ENCODE measurements around the gene ZNF587B.
A peak's percentile ranks its signal among the peaks of the same experiment; 100 is the strongest.
"Not testable (repeated sequence)": the region's sequence is repeated elsewhere in the genome, so short reads cannot be mapped to it uniquely, and the experiment has no call there.

ZNF587B gene

GRCh38 chr19:57810410-57811295 lies 19.4 kb upstream of the ZNF587B start:
- not testable (repeated sequence) for H3K4me3 ChIP-seq (ENCODE audit: low read depth, low read length); H3K9me3 ChIP-seq (ENCODE audit: control insufficient read depth, insufficient read depth, low read length); H3K27me3 ChIP-seq (ENCODE audit: control insufficient read depth, insufficient read depth, low read length); H3K4me1 ChIP-seq (ENCODE audit: control insufficient read depth, insufficient read depth, low read length); H3K9ac ChIP-seq (ENCODE audit: low read depth, low read length)
- peaks cover 28% of the 10 kb centered on the region for H3K36me3 ChIP-seq (ENCODE audit: control insufficient read depth, insufficient read depth, low read length)

GRCh38 chr19:57812226-57812625 lies 17.9 kb upstream of the ZNF587B start:
- Histone ChIP-seq H3K27me3 (ENCODE audit: control insufficient read depth, insufficient read depth, low read length) (no peaks in the 10 kb centered on the region), H3K9ac (ENCODE audit: low read depth, low read length) (no peak overlapping the region), H3K36me3 (ENCODE audit: control insufficient read depth, insufficient read depth, low read length) (peaks cover 28% of the 10 kb centered on the region), H3K9me3 (ENCODE audit: control insufficient read depth, insufficient read depth, low read length) (no peaks in the 10 kb centered on the region), H3K4me1 (ENCODE audit: control insufficient read depth, insufficient read depth, low read length) (peaks cover 2% of the 10 kb centered on the region), H3K4me3 (ENCODE audit: low read depth, low read length) (no peak overlapping the region)

- not testable (repeated sequence) for H3K4me1 ChIP-seq (ENCODE audit: control insufficient read depth, insufficient read depth, low read length); H3K9me3 ChIP-seq (ENCODE audit: control insufficient read depth, insufficient read depth, low read length); H3K27me3 ChIP-seq (ENCODE audit: control insufficient read depth, insufficient read depth, low read length); H3K9ac ChIP-seq (ENCODE audit: low read depth, low read length); H3K4me3 ChIP-seq (ENCODE audit: low read depth, low read length)
- H3K36me3 ChIP-seq (ENCODE audit: control insufficient read depth, insufficient read depth, low read length): peaks cover 24% of the 10 kb centered on the region
Measured at GRCh38 chr19:57812975-57813820, 16.9 kb upstream of the ZNF587B start.

DNA sequence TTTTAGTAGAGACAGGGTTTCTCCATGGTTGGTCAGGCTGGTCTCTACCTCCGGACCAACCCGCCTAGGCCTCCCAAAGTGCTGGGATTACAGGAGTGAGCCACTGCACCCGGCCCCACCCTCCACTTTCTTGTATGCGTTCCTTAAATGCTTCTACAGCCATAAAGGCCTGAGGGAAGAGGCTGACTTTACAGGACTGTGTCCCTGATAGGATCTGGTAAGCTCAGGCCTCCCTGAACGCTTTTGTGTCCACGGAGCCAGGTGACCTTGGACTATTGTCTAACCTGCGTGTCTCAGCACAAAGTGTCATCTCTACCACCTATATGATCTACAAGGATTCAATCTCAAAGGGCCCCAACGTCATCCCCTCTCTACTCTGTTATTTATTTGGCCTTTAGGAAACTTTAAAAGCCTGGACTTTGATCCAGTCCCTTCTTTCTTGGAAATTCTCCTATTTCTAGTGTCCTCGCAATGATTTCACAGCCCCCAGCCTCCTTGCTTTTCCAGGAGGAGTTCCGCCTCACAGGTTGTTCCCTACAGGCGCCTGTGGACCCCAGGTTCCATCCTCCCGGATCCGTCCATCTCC lies 16.1 kb upstream of the ZNF587B start:
- peak overlapping the region; percentile 80 for H3K4me3 ChIP-seq (ENCODE audit: low read depth, low read length)
- peaks cover 19% of the 10 kb centered on the region for H3K36me3 ChIP-seq (ENCODE audit: control insufficient read depth, insufficient read depth, low read length)
- peak overlapping the region; percentile 63 for H3K9ac ChIP-seq (ENCODE audit: low read depth, low read length)
- peaks cover 2% of the 10 kb centered on the region for H3K4me1 ChIP-seq (ENCODE audit: control insufficient read depth, insufficient read depth, low read length)
- H3K27me3 ChIP-seq (ENCODE audit: control insufficient read depth, insufficient read depth, low read length): no peaks in the 10 kb centered on the region
- no peaks in the 10 kb centered on the region for H3K9me3 ChIP-seq (ENCODE audit: control insufficient read depth, insufficient read depth, low read length)

- peak within 1 kb of the TSS; percentile 63 for H3K9ac ChIP-seq (ENCODE audit: low read depth, low read length)
- peak within 1 kb of the TSS; percentile 80 for H3K4me3 ChIP-seq (ENCODE audit: low read depth, low read length)
- no peaks in the 10 kb centered on the region for H3K9me3 ChIP-seq (ENCODE audit: control insufficient read depth, insufficient read depth, low read length)
Measured at GRCh38 chr19:57814505-57815246, 15.4 kb upstream of the ZNF587B start, which contains the start of gene ZNF552. TSS of gene ZNF552 (minus strand) at chr19:57814913. CDS start at chr19:57814743, 170 bp downstream.

GRCh38 chr19:57815247-57816075 lies 14.6 kb upstream of the ZNF587B start:
- Histone ChIP-seq H3K27me3 (ENCODE audit: control insufficient read depth, insufficient read depth, low read length) (no peaks in the 10 kb centered on the region), H3K9me3 (ENCODE audit: control insufficient read depth, insufficient read depth, low read length) (no peaks in the 10 kb centered on the region), H3K4me1 (ENCODE audit: control insufficient read depth, insufficient read depth, low read length) (peaks cover 2% of the 10 kb centered on the region), H3K9ac (ENCODE audit: low read depth, low read length) (peak overlapping the region; percentile 47), H3K36me3 (ENCODE audit: control insufficient read depth, insufficient read depth, low read length) (peaks cover 11% of the 10 kb centered on the region), H3K4me3 (ENCODE audit: low read depth, low read length) (peak overlapping the region; percentile 80)

More at GRCh38 chr19:57814505-57815246, 15.4 kb upstream of the ZNF587B start, which contains the start of gene ZNF552:
- H3K36me3 ChIP-seq (ENCODE audit: control insufficient read depth, insufficient read depth, low read length): peaks cover 16% of the 10 kb centered on the region
- no peaks in the 10 kb centered on the region for H3K27me3 ChIP-seq (ENCODE audit: control insufficient read depth, insufficient read depth, low read length)
- H3K4me1 ChIP-seq (ENCODE audit: control insufficient read depth, insufficient read depth, low read length): peaks cover 2% of the 10 kb centered on the region

DNA sequence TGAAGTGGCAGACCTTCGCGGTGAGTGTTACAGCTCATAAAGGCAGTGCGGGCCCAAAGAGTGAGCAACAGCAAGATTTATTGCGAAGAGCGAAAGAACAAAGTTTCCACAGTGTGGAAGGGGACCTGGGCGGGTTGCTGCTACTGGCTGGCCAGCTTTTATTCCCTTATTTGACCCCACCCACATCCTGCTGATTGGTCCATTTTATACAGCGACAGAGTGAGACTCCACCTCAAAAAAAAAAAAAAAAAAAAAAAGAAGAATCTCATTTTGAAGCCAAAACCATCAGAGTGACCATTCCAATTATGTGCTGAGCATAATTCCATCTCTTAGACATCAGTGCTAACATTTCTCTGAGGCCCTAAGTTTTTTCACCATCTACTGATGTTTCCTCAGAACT lies 13.4 kb upstream of the ZNF587B start:
- H3K9me3 ChIP-seq (ENCODE audit: control insufficient read depth, insufficient read depth, low read length): no peaks in the 10 kb centered on the region
- peaks cover 2% of the 10 kb centered on the region for H3K4me1 ChIP-seq (ENCODE audit: control insufficient read depth, insufficient read depth, low read length)
- H3K9ac ChIP-seq (ENCODE audit: low read depth, low read length): no peak overlapping the region
- H3K27me3 ChIP-seq (ENCODE audit: control insufficient read depth, insufficient read depth, low read length): no peaks in the 10 kb centered on the region
- peaks cover 10% of the 10 kb centered on the region for H3K36me3 ChIP-seq (ENCODE audit: control insufficient read depth, insufficient read depth, low read length)
- H3K4me3 ChIP-seq (ENCODE audit: low read depth, low read length): no peak overlapping the region

DNA sequence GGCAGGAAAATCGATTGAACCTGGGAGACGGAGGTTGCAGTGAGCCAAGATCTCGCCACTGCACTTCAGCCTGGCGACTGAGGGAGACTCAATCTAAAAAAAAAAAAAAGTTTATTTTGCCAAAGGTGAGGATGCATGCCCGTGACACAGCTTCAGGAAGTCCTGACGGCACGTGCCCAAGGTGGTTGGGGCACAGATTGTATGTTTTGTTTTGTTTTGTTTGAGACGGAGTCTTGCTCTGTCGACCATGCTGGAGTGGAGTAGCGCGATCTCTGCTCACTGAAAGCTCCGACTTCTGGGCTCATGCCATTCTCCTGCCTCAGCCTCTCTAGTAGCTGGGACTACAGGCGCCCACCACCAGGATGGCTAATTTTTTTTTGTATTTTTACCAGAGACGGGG lies 12.1 kb upstream of the ZNF587B start:
- H3K36me3 ChIP-seq (ENCODE audit: control insufficient read depth, insufficient read depth, low read length): peaks cover 5% of the 10 kb centered on the region
- no peak overlapping the region for H3K4me3 ChIP-seq (ENCODE audit: low read depth, low read length)

GRCh38 chr19:57818378-57818777 lies 11.7 kb upstream of the ZNF587B start:
- H3K4me1 ChIP-seq (ENCODE audit: control insufficient read depth, insufficient read depth, low read length): peaks cover 4% of the 10 kb centered on the region
- no peak overlapping the region for H3K9ac ChIP-seq (ENCODE audit: low read depth, low read length)
- H3K4me3 ChIP-seq (ENCODE audit: low read depth, low read length): peak overlapping the region; percentile 13
- H3K36me3 ChIP-seq (ENCODE audit: control insufficient read depth, insufficient read depth, low read length): peaks cover 5% of the 10 kb centered on the region
- H3K27me3 ChIP-seq (ENCODE audit: control insufficient read depth, insufficient read depth, low read length): no peaks in the 10 kb centered on the region
- no peaks in the 10 kb centered on the region for H3K9me3 ChIP-seq (ENCODE audit: control insufficient read depth, insufficient read depth, low read length)

More for the DNA sequence above, 12.1 kb upstream of the ZNF587B start:
- Histone ChIP-seq H3K27me3 (ENCODE audit: control insufficient read depth, insufficient read depth, low read length) (no peaks in the 10 kb centered on the region), H3K9me3 (ENCODE audit: control insufficient read depth, insufficient read depth, low read length) (no peaks in the 10 kb centered on the region), H3K9ac (ENCODE audit: low read depth, low read length) (no peak overlapping the region), H3K4me1 (ENCODE audit: control insufficient read depth, insufficient read depth, low read length) (peaks cover 2% of the 10 kb centered on the region)

GRCh38 chr19:57819475-57820148 lies 10.5 kb upstream of the ZNF587B start:
- Histone ChIP-seq H3K4me1 (ENCODE audit: control insufficient read depth, insufficient read depth, low read length) (peaks cover 4% of the 10 kb centered on the region), H3K9ac (ENCODE audit: low read depth, low read length) (peak overlapping the region; percentile 98), H3K4me3 (ENCODE audit: low read depth, low read length) (peak overlapping the region; percentile 99), H3K9me3 (ENCODE audit: control insufficient read depth, insufficient read depth, low read length) (no peaks in the 10 kb centered on the region), H3K36me3 (ENCODE audit: control insufficient read depth, insufficient read depth, low read length) (peaks cover 5% of the 10 kb centered on the region), H3K27me3 (ENCODE audit: control insufficient read depth, insufficient read depth, low read length) (no peaks in the 10 kb centered on the region)

All from iPS-15b (cell line).